Measurements from ENCODE around the gene RUNX2. TPM values are rescaled to one million over a fixed set of nuclear protein-coding genes. Genes with fewer than 3 reads are reported as not detected.

The RUNX2 gene
- total RNA-seq, 1 donor from 2014 or later: 0.79 TPM

GRCh38 chr6:45388328-45388727, 60.2 kb downstream of the RUNX2 start:
- intact Hi-C loops (cut with micrococcal nuclease): no loop called here
- DNase-seq (no peak), ATAC-seq (no peak)

GRCh38 chr6:45394586-45395095, 66.5 kb downstream of the RUNX2 start:
- intact Hi-C loops (cut with micrococcal nuclease): no loop called here
- DNase-seq (no peak), ATAC-seq (no peak)

GRCh38 chr6:45398075-45398813, 70.1 kb downstream of the RUNX2 start:
- ATAC-seq (no peak), DNase-seq (no peak)
- intact Hi-C loops (cut with micrococcal nuclease): no loop called here

- intact Hi-C loops (cut with micrococcal nuclease): no loop called here
- ATAC-seq (no peak), DNase-seq (no peak)
Measured at GRCh38 chr6:45400021-45400420, 71.9 kb downstream of the RUNX2 start.

GRCh38 chr6:45411959-45412358, 83.8 kb downstream of the RUNX2 start:
- DNase-seq (no peak), ATAC-seq (no peak)
- intact Hi-C loops (cut with micrococcal nuclease): no loop called here

GRCh38 chr6:45415315-45415714, 87.2 kb downstream of the RUNX2 start:
- DNase-seq (no peak), ATAC-seq (no peak)
- intact Hi-C loops (cut with micrococcal nuclease): no loop called here

GRCh38 chr6:45415788-45416518, 87.8 kb downstream of the RUNX2 start:
- ATAC-seq (no peak), DNase-seq (no peak)
- intact Hi-C loops (cut with micrococcal nuclease): no loop called here

- ATAC-seq (no peak), DNase-seq (no peak)
- intact Hi-C loops (cut with micrococcal nuclease): no loop called here
Measured at GRCh38 chr6:45416700-45417099, 88.6 kb downstream of the RUNX2 start.

GRCh38 chr6:45417436-45417835, 89.3 kb downstream of the RUNX2 start:
- intact Hi-C loops (cut with micrococcal nuclease): no loop called here
- DNase-seq (no peak), ATAC-seq (no peak)

- ATAC-seq (peak; percentile 61), DNase-seq (peak; percentile 73)
- intact Hi-C loops (cut with micrococcal nuclease): loop anchor here (10.0 kb wide), 1 partner anchor 295 kb away; no protein-coding TSS in a partner anchor
Measured at GRCh38 chr6:45419571-45420082, 91.5 kb downstream of the RUNX2 start.

GRCh38 chr6:45420083-45420908, 92.2 kb downstream of the RUNX2 start:
- ATAC-seq (no peak), DNase-seq (no peak)
- intact Hi-C loops (cut with micrococcal nuclease): loop anchor here (10.0 kb wide), 1 partner anchor 295 kb away; no protein-coding TSS in a partner anchor

- intact Hi-C loops (cut with micrococcal nuclease): loop anchor here (10.0 kb wide), 1 partner anchor 294 kb away; no protein-coding TSS in a partner anchor
- ATAC-seq (no peak), DNase-seq (no peak)
Measured at GRCh38 chr6:45420909-45421708, 93.0 kb downstream of the RUNX2 start.

- intact Hi-C loops (cut with micrococcal nuclease): loop anchor here (10.0 kb wide), 1 partner anchor 293 kb away; no protein-coding TSS in a partner anchor
- ATAC-seq (peak; percentile 81), DNase-seq (peak; percentile 72)
Measured at GRCh38 chr6:45421709-45422502, 93.8 kb downstream of the RUNX2 start.

GRCh38 chr6:45422503-45423110, 94.5 kb downstream of the RUNX2 start:
- DNase-seq (peak; percentile 60), ATAC-seq (peak; percentile 20)
- intact Hi-C loops (cut with micrococcal nuclease): loop anchor here (10.0 kb wide), 1 partner anchor 292 kb away; no protein-coding TSS in a partner anchor

- intact Hi-C loops (cut with micrococcal nuclease): loop anchor here (10.0 kb wide), 1 partner anchor 292 kb away; no protein-coding TSS in a partner anchor
- ATAC-seq: peak; percentile 30
- peak; percentile 52 for DNase-seq
Measured at GRCh38 chr6:45423111-45423823, 95.1 kb downstream of the RUNX2 start.

GRCh38 chr6:45423824-45424450, 95.8 kb downstream of the RUNX2 start:
- ATAC-seq (peak; percentile 29), DNase-seq (peak; percentile 51)
- intact Hi-C loops (cut with micrococcal nuclease): loop anchor here (10.0 kb wide), 1 partner anchor 291 kb away; no protein-coding TSS in a partner anchor

Measured in left ventricle myocardium superior (tissue), 1 donor.